ENCODE data around the gene RPL36. TPM values are rescaled to one million over a fixed set of nuclear protein-coding genes. Genes with fewer than 3 reads are reported as not detected.

RPL36 gene
- total and polyA plus RNA-seq, 2 of the 8 experiments (the other 6 are each of a cell fraction or from before 2014, with no cell fraction given), result 951 to 1,075 TPM

GRCh38 chr19:5661483-5661882 lies 28.6 kb upstream of the RPL36 start (continued):
- no peak for TF ChIP-seq POLR2AphosphoS5 (IDR thresholded peaks at IDR 0.05; ENCODE audit: low read depth, low read length)
- no peak for TF ChIP-seq RNF2 (IDR thresholded peaks at IDR 0.05; ENCODE audit: borderline replicate concordance, low read depth, low read length, missing control alignments, poor library complexity, severe bottlenecking)
- TF ChIP-seq RXRA (IDR thresholded peaks at IDR 0.05; ENCODE audit: insufficient read depth, low read depth, low read length), result no peak
- TF ChIP-seq EZH2 (IDR thresholded peaks at IDR 0.05; ENCODE audit: low read depth, low read length, severe bottlenecking), result no peak
- no peak for TF ChIP-seq NANOG (IDR thresholded peaks at IDR 0.05; ENCODE audit: insufficient read depth, low read depth, low read length, poor library complexity, severe bottlenecking)
- no peak for TF ChIP-seq ATF2 (IDR thresholded peaks at IDR 0.05; ENCODE audit: low read length)
- no peak for TF ChIP-seq SIX5 (IDR thresholded peaks at IDR 0.05; ENCODE audit: low read depth, low read length)
- no peak for TF ChIP-seq CREB1 (IDR thresholded peaks at IDR 0.05)
